Muscle of leg (tissue), 11 donors: ENCODE data around the gene RPL23. TPM values are rescaled to one million over a fixed set of nuclear protein-coding genes. Genes with fewer than 3 reads are reported as not detected.

Source experiments
- DNase-seq: peaks from one replicate; pipeline ENCODE4 v3.0.0; 2013
- H3K27ac ChIP-seq: one replicate; pipeline ENCODE4 v1.5.1; 2013; ENCODE audit warnings: mild to moderate bottlenecking, low read length, control low read depth
- H3K27me3 ChIP-seq: one replicate; pipeline ENCODE4 v1.6.1; 2013; ENCODE audit warnings: low read length; ENCODE audit not compliant: control insufficient read depth, insufficient read depth
- H3K36me3 ChIP-seq: one replicate; pipeline ENCODE4 v1.6.1; 2013; ENCODE audit warnings: low read length; ENCODE audit not compliant: control insufficient read depth, insufficient read depth
- H3K4me1 ChIP-seq: one replicate; pipeline ENCODE4 v1.6.1; 2013; ENCODE audit warnings: low read length; ENCODE audit not compliant: control insufficient read depth, insufficient read depth
- H3K4me3 ChIP-seq: one replicate; pipeline ENCODE4 v1.5.1; 2013; ENCODE audit warnings: low read length, control low read depth
- H3K9me3 ChIP-seq: replicated peaks from 2 replicates; pipeline ENCODE4 v1.6.1; 2013; ENCODE audit warnings: low read depth, low read length; ENCODE audit not compliant: control insufficient read depth
- WGBS: methylation state at CpG from one replicate; pipeline ENCODE4 v1.1.5; 2013; ENCODE audit warnings: missing lambda C conversion rate; ENCODE audit not compliant: insufficient coverage; 5-methylcytosine and 5-hydroxymethylcytosine counted together
- polyA plus RNA-seq, 8 donors: library from polyadenylated mRNA; unstranded; fragments of 120-200 nt; gene quantifications; one replicate each; pipeline versions ENCODE4 v1.2.1 to v1.2.3, GENCODE V29; 2013; ENCODE audit warnings: inconsistent platforms in 1 of 8, low replicate concordance in 1 of 8; ENCODE audit not compliant: insufficient read length in 8 of 8, insufficient read depth in 1 of 8
- total RNA-seq: library from RNA; stranded (reverse); fragments of 120-200 nt; gene quantifications from one replicate; pipeline ENCODE4 v1.2.4, GENCODE V29; 2013

The RPL23 gene
- total and polyA plus RNA-seq, 9 donors = 2,460 to 3,946 (median 2,840) TPM

GRCh38 chr17:38877130-38877851 lies 23.8 kb upstream of the RPL23 start:
- Histone ChIP-seq H3K36me3 (peaks cover 51% of the 10 kb centered on the region), H3K4me3 (no peak overlapping the region), H3K4me1 (peaks cover 82% of the 10 kb centered on the region), H3K27me3 (no peaks in the 10 kb centered on the region), H3K27ac (no peak overlapping the region), H3K9me3 (no peaks in the 10 kb centered on the region)
- no peak for DNase-seq
- 53% methylated on average over 7 of the region's 7 CpGs for WGBS

- no peaks in the 10 kb centered on the region for H3K9me3 ChIP-seq
Measured at GRCh38 chr17:38875477-38876075, 22.1 kb upstream of the RPL23 start.

GRCh38 chr17:38874505-38875400 lies 21.2 kb upstream of the RPL23 start:
- 23% methylated on average over 3 of the region's 10 CpGs for WGBS
- Histone ChIP-seq H3K9me3 (no peaks in the 10 kb centered on the region), H3K36me3 (peaks cover 34% of the 10 kb centered on the region), H3K27ac (no peak overlapping the region), H3K4me3 (no peak overlapping the region), H3K4me1 (peaks cover 70% of the 10 kb centered on the region), H3K27me3 (no peaks in the 10 kb centered on the region)
- no peak for DNase-seq

More at GRCh38 chr17:38875477-38876075, 22.1 kb upstream of the RPL23 start:
- Histone ChIP-seq H3K27ac (no peak overlapping the region), H3K27me3 (no peaks in the 10 kb centered on the region), H3K36me3 (peaks cover 40% of the 10 kb centered on the region), H3K4me3 (no peak overlapping the region), H3K4me1 (peaks cover 78% of the 10 kb centered on the region)
- no peak for DNase-seq
- WGBS = 80% methylated on average over 1 of the region's 5 CpGs

- Histone ChIP-seq H3K27ac (no peak overlapping the region), H3K36me3 (peaks cover 31% of the 10 kb centered on the region), H3K27me3 (no peaks in the 10 kb centered on the region), H3K4me1 (peaks cover 60% of the 10 kb centered on the region), H3K9me3 (no peaks in the 10 kb centered on the region), H3K4me3 (no peak overlapping the region)
- 48% methylated on average over 8 of the region's 9 CpGs for WGBS
- no peak for DNase-seq
Measured at GRCh38 chr17:38873640-38874380, 20.3 kb upstream of the RPL23 start.

- Histone ChIP-seq H3K9me3 (no peaks in the 10 kb centered on the region), H3K4me1 (peaks cover 64% of the 10 kb centered on the region), H3K27ac (no peak overlapping the region), H3K4me3 (no peak overlapping the region), H3K36me3 (peaks cover 22% of the 10 kb centered on the region), H3K27me3 (no peaks in the 10 kb centered on the region)
- DNase-seq = no peak
- WGBS = 34% methylated on average over 6 of the region's 9 CpGs
Measured at GRCh38 chr17:38872671-38873385, 19.3 kb upstream of the RPL23 start.

- H3K36me3 ChIP-seq = peaks cover 14% of the 10 kb centered on the region
- H3K9me3 ChIP-seq = no peaks in the 10 kb centered on the region
- H3K27ac ChIP-seq = no peak overlapping the region
- no peaks in the 10 kb centered on the region for H3K27me3 ChIP-seq
- no CpG with 5 or more reads among the region's 5 CpGs for WGBS
- peak overlapping the region; percentile 100 for H3K4me3 ChIP-seq
- no peak for DNase-seq
- H3K4me1 ChIP-seq = peaks cover 60% of the 10 kb centered on the region
Measured at GRCh38 chr17:38872027-38872511, 18.5 kb upstream of the RPL23 start.

GRCh38 chr17:38871247-38872015 lies 17.9 kb upstream of the RPL23 start:
- Histone ChIP-seq H3K9me3 (no peaks in the 10 kb centered on the region), H3K4me3 (peak overlapping the region; percentile 100), H3K4me1 (peaks cover 57% of the 10 kb centered on the region), H3K27ac (peak overlapping the region; percentile 67), H3K36me3 (peaks cover 11% of the 10 kb centered on the region), H3K27me3 (no peaks in the 10 kb centered on the region)
- WGBS = 35% methylated on average over 2 of the region's 11 CpGs
- DNase-seq = peak; percentile 60

GRCh38 chr17:38870259-38871165 lies 17.0 kb upstream of the RPL23 start:
- H3K4me3 ChIP-seq = peak overlapping the region; percentile 100
- H3K36me3 ChIP-seq = peaks cover 11% of the 10 kb centered on the region
- H3K27me3 ChIP-seq = no peaks in the 10 kb centered on the region
- WGBS = 0% methylated on average over 25 of the region's 56 CpGs
- peak overlapping the region; percentile 96 for H3K27ac ChIP-seq
- H3K9me3 ChIP-seq = no peaks in the 10 kb centered on the region
- DNase-seq = peak; percentile 92
- H3K4me1 ChIP-seq = peaks cover 53% of the 10 kb centered on the region
